ENCODE measurements around the gene EEF1B2.
"Not testable (repeated sequence)": the region's sequence is repeated elsewhere in the genome, so short reads cannot be mapped to it uniquely, and the experiment has no call there.

EEF1B2 gene

DNA sequence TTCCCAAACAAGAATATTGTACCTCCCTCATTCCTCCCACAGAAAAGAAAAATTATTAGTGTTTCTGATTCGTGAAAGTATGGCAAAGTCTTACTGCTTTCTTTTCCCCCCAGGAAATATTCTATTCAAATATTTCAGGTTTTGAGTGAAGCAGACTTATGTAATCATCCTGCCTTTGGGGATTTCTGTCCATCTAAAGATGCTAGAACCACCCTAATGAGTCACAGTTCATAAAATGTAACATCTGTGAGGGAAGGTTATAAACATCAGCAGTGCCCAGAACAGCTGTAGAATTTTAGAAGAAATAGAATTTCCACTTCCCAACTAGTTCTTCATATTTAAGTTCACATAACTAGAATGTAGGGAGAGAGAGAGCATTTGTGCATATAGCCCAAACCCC is 39.0 kb downstream of the EEF1B2 start:
- peaks cover 6% of the 10 kb centered on the region; the same call in 1 of the 2 replicates for H3K4me1 ChIP-seq (ENCODE audit: control insufficient read depth, insufficient read depth, low read length)
- no peaks in the 10 kb centered on the region for H3K27me3 ChIP-seq (ENCODE audit: control insufficient read depth, insufficient read depth, low read length)
- no peaks in the 10 kb centered on the region for H3K9me3 ChIP-seq (ENCODE audit: control insufficient read depth, insufficient read depth, low read depth, low read length)
- no peak overlapping the region for H3K27ac ChIP-seq (ENCODE audit: low read depth, low read length)
- H3K4me3 ChIP-seq (ENCODE audit: low read depth, low read length) = no peak overlapping the region
- H3K36me3 ChIP-seq (ENCODE audit: control insufficient read depth, insufficient read depth, low read length) = no peaks in the 10 kb centered on the region
- H3K9ac ChIP-seq (ENCODE audit: low read length) = no peak overlapping the region

DNA sequence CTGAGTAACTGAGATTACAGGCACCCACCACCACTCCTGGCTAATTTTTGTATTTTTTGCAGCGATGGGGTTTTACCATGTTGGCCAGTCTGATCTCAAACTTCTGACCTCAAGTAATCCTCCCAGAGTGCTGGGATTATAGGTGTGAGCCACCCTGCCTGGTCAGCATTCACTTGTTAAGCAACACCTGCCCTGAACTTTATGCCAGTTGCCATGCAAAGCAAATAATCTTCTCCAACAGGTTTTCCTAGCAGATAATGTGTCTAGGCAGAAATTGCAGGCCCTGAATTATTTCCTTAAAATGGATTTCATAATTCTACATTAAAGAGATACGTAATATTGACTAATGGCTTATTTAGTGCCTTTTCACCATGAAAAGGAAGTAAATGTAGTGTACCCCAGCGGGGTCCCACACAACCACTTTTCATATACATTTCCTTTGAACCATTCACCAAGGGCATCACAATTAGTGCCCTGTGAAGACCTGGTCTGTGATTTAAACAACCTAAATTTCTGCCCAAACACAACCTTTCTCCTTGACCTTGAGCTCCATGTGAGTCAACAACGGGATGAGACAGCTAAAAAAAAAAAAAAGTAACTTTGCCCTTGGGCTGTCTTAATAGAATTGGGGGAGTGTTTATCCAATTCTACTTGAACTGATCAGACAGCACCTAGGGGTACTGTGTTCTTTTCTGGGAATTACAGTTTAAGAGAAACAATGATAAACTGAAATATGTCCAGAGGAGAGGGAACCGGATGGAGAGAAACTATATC is 41.6 kb downstream of the EEF1B2 start:
- no peak overlapping the region for H3K27ac ChIP-seq (ENCODE audit: low read depth, low read length)
- no peaks in the 10 kb centered on the region for H3K9me3 ChIP-seq (ENCODE audit: control insufficient read depth, insufficient read depth, low read depth, low read length)
- H3K4me3 ChIP-seq (ENCODE audit: low read depth, low read length) = no peak overlapping the region
- H3K9ac ChIP-seq (ENCODE audit: low read length) = no peak overlapping the region
- peaks cover 6% of the 10 kb centered on the region; the same call in 1 of the 2 replicates for H3K4me1 ChIP-seq (ENCODE audit: control insufficient read depth, insufficient read depth, low read length)
- H3K27me3 ChIP-seq (ENCODE audit: control insufficient read depth, insufficient read depth, low read length) = no peaks in the 10 kb centered on the region
- H3K36me3 ChIP-seq (ENCODE audit: control insufficient read depth, insufficient read depth, low read length) = no peaks in the 10 kb centered on the region

DNA sequence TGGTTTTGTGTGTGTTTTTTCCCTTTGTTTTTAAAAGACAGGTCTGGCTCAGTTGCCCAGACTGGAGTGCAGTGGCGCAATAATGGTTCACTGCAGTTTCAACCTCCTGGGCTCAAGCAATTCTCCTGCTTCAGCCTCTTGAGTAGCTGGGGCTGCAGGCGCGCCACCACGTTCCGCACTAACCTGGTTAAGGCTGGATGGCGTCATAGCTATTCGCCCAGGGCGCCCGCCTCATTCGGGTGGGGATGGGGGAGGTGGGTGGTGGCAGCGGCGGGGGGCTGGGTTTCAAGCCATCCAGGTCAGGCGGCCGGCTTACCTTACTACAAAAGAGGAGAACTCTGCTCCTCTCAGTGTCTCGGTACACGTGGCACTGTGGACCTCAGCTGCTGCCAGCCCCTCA is 42.8 kb downstream of the EEF1B2 start:
- Histone ChIP-seq H3K4me1 (ENCODE audit: control insufficient read depth, insufficient read depth, low read length) (peaks cover 6% of the 10 kb centered on the region; the same call in 1 of the 2 replicates), H3K4me3 (ENCODE audit: low read depth, low read length) (no peak overlapping the region), H3K9me3 (ENCODE audit: control insufficient read depth, insufficient read depth, low read depth, low read length) (no peaks in the 10 kb centered on the region), H3K9ac (ENCODE audit: low read length) (no peak overlapping the region), H3K27me3 (ENCODE audit: control insufficient read depth, insufficient read depth, low read length) (no peaks in the 10 kb centered on the region), H3K36me3 (ENCODE audit: control insufficient read depth, insufficient read depth, low read length) (no peaks in the 10 kb centered on the region), H3K27ac (ENCODE audit: low read depth, low read length) (no peak overlapping the region)

DNA sequence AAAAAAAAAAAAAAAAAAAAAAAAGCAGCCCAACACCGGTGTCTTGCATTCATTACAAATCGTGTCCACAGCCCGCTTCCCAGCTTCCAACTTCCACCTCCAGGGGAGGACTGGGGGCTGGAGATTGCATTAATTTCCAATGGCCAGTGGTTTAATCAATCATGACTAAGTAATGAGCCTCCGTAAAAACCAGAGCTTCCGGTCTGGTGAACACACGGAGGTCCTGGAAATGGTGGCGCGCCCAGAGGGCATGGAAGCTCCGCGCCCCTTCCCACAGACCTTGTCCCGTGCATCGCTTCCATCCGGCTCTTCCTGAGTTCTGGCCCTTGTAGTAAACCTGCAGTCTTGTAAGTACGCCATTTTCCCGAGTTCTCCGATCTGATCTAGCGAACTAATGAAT is 43.6 kb downstream of the EEF1B2 start:
- Histone ChIP-seq H3K9me3 (ENCODE audit: control insufficient read depth, insufficient read depth, low read depth, low read length) (no peaks in the 10 kb centered on the region), H3K4me3 (ENCODE audit: low read depth, low read length) (no peak overlapping the region), H3K4me1 (ENCODE audit: control insufficient read depth, insufficient read depth, low read length) (peaks cover 6% of the 10 kb centered on the region; the same call in 1 of the 2 replicates), H3K27ac (ENCODE audit: low read depth, low read length) (no peak overlapping the region), H3K27me3 (ENCODE audit: control insufficient read depth, insufficient read depth, low read length) (no peaks in the 10 kb centered on the region), H3K36me3 (ENCODE audit: control insufficient read depth, insufficient read depth, low read length) (no peaks in the 10 kb centered on the region), H3K9ac (ENCODE audit: low read length) (no peak overlapping the region)

DNA sequence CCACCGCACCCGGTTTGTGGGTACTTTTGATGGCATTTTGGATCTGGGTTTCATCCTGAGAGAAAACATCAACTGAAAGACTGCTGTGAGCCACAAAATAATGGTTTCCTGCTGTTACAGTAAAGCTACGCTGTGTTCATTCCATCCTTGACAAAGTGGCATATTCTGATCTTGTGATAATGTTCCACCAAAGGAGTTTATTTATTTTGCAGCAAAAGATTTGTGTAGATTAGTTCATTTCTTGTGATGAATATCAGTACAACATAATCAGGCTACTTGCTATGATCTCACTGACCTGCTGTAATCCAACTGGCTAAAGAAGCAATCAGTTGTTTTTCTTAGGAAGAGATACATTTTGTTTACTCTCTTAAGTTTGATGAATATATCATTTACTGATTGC is 45.0 kb downstream of the EEF1B2 start:
- Histone ChIP-seq H3K36me3 (ENCODE audit: control insufficient read depth, insufficient read depth, low read length) (no peaks in the 10 kb centered on the region), H3K4me1 (ENCODE audit: control insufficient read depth, insufficient read depth, low read length) (peaks cover 6% of the 10 kb centered on the region; the same call in 1 of the 2 replicates), H3K27ac (ENCODE audit: low read depth, low read length) (no peak overlapping the region), H3K9ac (ENCODE audit: low read length) (no peak overlapping the region), H3K4me3 (ENCODE audit: low read depth, low read length) (no peak overlapping the region), H3K27me3 (ENCODE audit: control insufficient read depth, insufficient read depth, low read length) (no peaks in the 10 kb centered on the region), H3K9me3 (ENCODE audit: control insufficient read depth, insufficient read depth, low read depth, low read length) (no peaks in the 10 kb centered on the region)

DNA sequence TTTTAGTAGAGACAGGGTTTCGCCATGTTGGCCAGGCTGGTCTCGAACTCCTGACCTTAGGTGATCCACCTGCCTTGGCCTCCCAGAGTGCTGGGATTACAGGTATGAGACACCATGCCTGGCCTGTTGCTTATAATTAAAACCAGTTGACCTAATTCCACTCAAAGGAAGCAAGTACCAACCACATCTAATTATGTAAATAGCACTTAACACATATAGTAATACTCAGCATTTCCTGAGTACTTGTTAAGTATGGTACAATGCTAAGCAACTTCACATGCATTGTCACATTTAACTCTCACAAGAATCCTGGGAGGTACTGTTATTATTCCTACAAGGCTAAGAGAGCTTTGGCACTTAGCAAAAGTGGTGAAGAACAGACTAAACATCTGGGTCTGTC is 47.6 kb downstream of the EEF1B2 start:
- not testable (repeated sequence) for H3K36me3 ChIP-seq (ENCODE audit: control insufficient read depth, insufficient read depth, low read length); H3K27ac ChIP-seq (ENCODE audit: low read depth, low read length); H3K4me3 ChIP-seq (ENCODE audit: low read depth, low read length); H3K9ac ChIP-seq (ENCODE audit: low read length); H3K9me3 ChIP-seq (ENCODE audit: control insufficient read depth, insufficient read depth, low read depth, low read length); H3K27me3 ChIP-seq (ENCODE audit: control insufficient read depth, insufficient read depth, low read length)
- H3K4me1 ChIP-seq (ENCODE audit: control insufficient read depth, insufficient read depth, low read length) = peaks cover 13% of the 10 kb centered on the region

DNA sequence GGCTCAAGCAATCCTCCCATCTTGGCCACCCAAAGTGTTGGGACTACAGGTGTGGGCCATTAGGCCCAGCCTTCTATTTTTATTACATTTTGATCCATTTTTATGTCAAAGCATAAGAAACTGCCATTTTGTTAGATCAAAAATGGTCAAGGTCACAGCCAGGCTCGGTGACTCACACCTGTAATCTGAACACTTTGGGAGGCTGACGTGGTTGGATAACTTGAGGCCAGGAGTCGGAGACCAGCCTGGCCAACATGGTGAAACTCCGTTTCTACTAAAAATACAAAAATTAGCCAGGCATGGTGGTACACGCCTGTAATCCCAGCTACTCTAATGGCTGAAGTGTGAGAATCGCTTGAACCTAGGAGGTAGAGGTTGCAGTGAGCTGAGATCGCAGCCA is 49.2 kb downstream of the EEF1B2 start:
- Histone ChIP-seq H3K4me3 (ENCODE audit: low read depth, low read length) (no peak overlapping the region), H3K27ac (ENCODE audit: low read depth, low read length) (no peak overlapping the region), H3K9me3 (ENCODE audit: control insufficient read depth, insufficient read depth, low read depth, low read length) (no peaks in the 10 kb centered on the region), H3K27me3 (ENCODE audit: control insufficient read depth, insufficient read depth, low read length) (no peaks in the 10 kb centered on the region), H3K9ac (ENCODE audit: low read length) (no peak overlapping the region), H3K36me3 (ENCODE audit: control insufficient read depth, insufficient read depth, low read length) (no peaks in the 10 kb centered on the region), H3K4me1 (ENCODE audit: control insufficient read depth, insufficient read depth, low read length) (peaks cover 27% of the 10 kb centered on the region)

DNA sequence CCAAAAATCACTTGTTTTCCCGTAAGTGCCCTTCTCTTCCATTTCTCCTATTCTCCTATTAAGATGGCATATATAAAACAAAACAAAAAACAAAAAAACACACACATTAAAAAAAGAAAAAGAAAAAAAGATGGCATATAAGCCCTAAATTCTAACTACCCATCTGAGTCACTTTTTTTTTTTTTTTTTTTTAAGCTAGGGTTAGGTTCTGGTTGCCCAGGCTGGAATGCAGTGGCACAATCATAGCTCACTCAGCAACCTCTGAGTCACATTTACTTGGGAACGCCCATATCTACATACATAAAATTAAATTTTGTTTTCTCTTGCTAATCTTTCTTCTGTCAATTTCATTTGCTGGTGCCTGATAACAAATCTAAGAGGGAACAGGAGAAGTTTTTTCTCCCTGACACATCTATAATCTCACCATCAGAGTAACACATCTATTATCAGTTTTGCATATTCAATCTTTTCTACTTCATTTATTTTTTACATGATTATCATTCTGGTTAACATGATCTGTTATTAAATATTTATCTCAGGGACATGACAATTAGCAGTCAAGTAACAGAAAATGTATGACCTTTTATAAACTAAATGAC is 52.1 kb downstream of the EEF1B2 start:
- H3K4me1 ChIP-seq (ENCODE audit: control insufficient read depth, insufficient read depth, low read length) = peaks cover 27% of the 10 kb centered on the region
- no peaks in the 10 kb centered on the region for H3K36me3 ChIP-seq (ENCODE audit: control insufficient read depth, insufficient read depth, low read length)
- no peak overlapping the region for H3K27ac ChIP-seq (ENCODE audit: low read depth, low read length)
- H3K4me3 ChIP-seq (ENCODE audit: low read depth, low read length) = no peak overlapping the region
- H3K27me3 ChIP-seq (ENCODE audit: control insufficient read depth, insufficient read depth, low read length) = no peaks in the 10 kb centered on the region
- no peak overlapping the region for H3K9ac ChIP-seq (ENCODE audit: low read length)
- no peaks in the 10 kb centered on the region for H3K9me3 ChIP-seq (ENCODE audit: control insufficient read depth, insufficient read depth, low read depth, low read length)
